SIG-M5 (cell line): Measurements from ENCODE around the gene NYAP2.

Source experiments
- DNase-seq: peaks from one replicate; lab custom pipeline; 2025; lab: John Stamatoyannopoulos, UW

The NYAP2 gene

GRCh38 chr2:225558399-225559071 lies 159.0 kb downstream of the NYAP2 start:
- no peak for DNase-seq

- no peak for DNase-seq
These were observed 159.5 kb downstream of the NYAP2 start for GRCh38 chr2:225559072-225559415.

- DNase-seq: no peak
These were observed 167.3 kb downstream of the NYAP2 start for GRCh38 chr2:225566798-225567197.

- no peak for DNase-seq
These were observed 170.5 kb downstream of the NYAP2 start for GRCh38 chr2:225569995-225570394.

- no peak for DNase-seq
These were observed 174.1 kb downstream of the NYAP2 start for GRCh38 chr2:225573603-225574002.

GRCh38 chr2:225574582-225575138 lies 175.2 kb downstream of the NYAP2 start:
- DNase-seq: no peak

GRCh38 chr2:225581135-225581534 lies 181.6 kb downstream of the NYAP2 start:
- DNase-seq: no peak

- DNase-seq: no peak
These were observed 182.4 kb downstream of the NYAP2 start for GRCh38 chr2:225581906-225582305.

GRCh38 chr2:225582355-225583116 lies 183.0 kb downstream of the NYAP2 start:
- DNase-seq: no peak

- no peak for DNase-seq
These were observed 185.3 kb downstream of the NYAP2 start for GRCh38 chr2:225584796-225585195.

GRCh38 chr2:225590932-225591331 lies 191.4 kb downstream of the NYAP2 start:
- no peak for DNase-seq

GRCh38 chr2:225597911-225598310 lies 198.4 kb downstream of the NYAP2 start:
- no peak for DNase-seq

GRCh38 chr2:225598426-225598825 lies 198.9 kb downstream of the NYAP2 start:
- DNase-seq: no peak

GRCh38 chr2:225598897-225599296 lies 199.4 kb downstream of the NYAP2 start:
- no peak for DNase-seq

- DNase-seq: no peak
These were observed 200.3 kb downstream of the NYAP2 start for GRCh38 chr2:225599856-225600255.

GRCh38 chr2:225600444-225600843 lies 200.9 kb downstream of the NYAP2 start:
- DNase-seq: no peak

GRCh38 chr2:225600865-225601264 lies 201.4 kb downstream of the NYAP2 start:
- DNase-seq: no peak

GRCh38 chr2:225602205-225602604 lies 202.7 kb downstream of the NYAP2 start:
- no peak for DNase-seq

- no peak for DNase-seq
These were observed 208.6 kb downstream of the NYAP2 start for GRCh38 chr2:225608136-225608535.

- no peak for DNase-seq
These were observed 213.1 kb downstream of the NYAP2 start for GRCh38 chr2:225612636-225613035.

- DNase-seq: no peak
These were observed 215.4 kb downstream of the NYAP2 start for GRCh38 chr2:225614915-225615314.

GRCh38 chr2:225615514-225615913 lies 216.0 kb downstream of the NYAP2 start:
- no peak for DNase-seq

- DNase-seq: no peak
These were observed 216.9 kb downstream of the NYAP2 start for GRCh38 chr2:225616372-225616771.
